ENCODE data around the gene FXYD7. TPM values are rescaled to one million over a fixed set of nuclear protein-coding genes. Genes with fewer than 3 reads are reported as not detected.
"Not testable (repeated sequence)": the region's sequence is repeated elsewhere in the genome, so short reads cannot be mapped to it uniquely, and the experiment has no call there.

Gene FXYD7
- total and polyA plus RNA-seq, 2 of the 13 experiments (the other 11 are each of a cell fraction or from before 2014, with no cell fraction given): 0.55 TPM; not detected in 1

DNA sequence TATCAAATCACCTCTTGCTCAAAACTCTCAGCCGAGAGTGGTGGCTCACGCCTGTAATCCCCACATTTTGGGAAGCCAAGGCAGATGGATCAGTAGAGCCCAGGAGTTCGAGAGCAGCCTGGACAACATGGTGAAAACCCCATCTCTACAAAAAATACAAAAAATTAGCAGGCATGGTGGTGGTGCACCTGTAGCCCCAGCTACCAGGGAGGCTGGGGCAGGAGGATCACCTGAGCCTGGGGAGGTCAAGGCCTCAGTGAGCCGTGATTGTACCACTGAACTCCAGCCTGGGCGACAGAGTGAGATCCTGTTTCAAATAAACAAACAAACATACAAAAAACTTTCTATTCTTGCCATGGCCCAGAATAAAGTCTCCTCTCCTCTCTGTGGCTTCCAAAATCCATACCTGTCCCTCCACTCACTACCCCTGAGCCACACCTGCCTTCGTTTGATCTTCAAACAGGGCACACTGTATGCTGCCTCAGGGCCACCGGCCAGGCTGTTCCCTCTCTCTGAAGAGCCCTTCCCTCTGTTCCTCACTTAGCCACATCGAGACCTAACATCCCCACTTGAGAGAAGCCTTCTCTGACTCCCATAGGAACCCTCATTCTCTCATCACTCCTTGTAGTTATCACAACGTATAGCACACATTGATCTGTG is 14.5 kb upstream of the FXYD7 start (continued):
- TF ChIP-seq KDM1A (CRISPR knock-in tag; IDR thresholded peaks at IDR 0.05): 0 out of 2 replicates have a peak, but pooled peaks have one; percentile 30
- TF ChIP-seq SIX1 (CRISPR knock-in tag; IDR thresholded peaks at IDR 0.05; ENCODE audit: borderline replicate concordance): no peak
- TF ChIP-seq SAFB2 (CRISPR knock-in tag; IDR thresholded peaks at IDR 0.05; ENCODE audit: borderline replicate concordance, low read depth): 0 out of 2 replicates have a peak, but pooled peaks have one; percentile 33
- no peak for TF ChIP-seq ZNF672 (CRISPR knock-in tag; IDR thresholded peaks at IDR 0.05)
- TF ChIP-seq, protein P1, sequence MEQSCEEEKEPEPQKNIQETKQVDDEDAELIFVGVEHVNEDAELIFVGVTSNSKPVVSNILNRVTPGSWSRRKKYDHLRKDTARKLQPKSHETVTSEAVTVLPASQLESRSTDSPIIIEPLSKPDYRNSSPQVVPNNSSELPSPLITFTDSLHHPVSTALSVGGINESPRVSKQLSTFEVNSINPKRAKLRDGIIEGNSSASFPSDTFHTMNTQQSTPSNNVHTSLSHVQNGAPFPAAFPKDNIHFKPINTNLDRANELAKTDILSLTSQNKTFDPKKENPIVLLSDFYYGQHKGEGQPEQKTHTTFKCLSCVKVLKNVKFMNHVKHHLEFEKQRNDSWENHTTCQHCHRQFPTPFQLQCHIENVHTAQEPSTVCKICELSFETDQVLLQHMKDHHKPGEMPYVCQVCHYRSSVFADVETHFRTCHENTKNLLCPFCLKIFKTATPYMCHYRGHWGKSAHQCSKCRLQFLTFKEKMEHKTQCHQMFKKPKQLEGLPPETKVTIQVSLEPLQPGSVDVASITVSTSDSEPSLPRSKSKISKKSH (CRISPR knock-in tag; IDR thresholded peaks at IDR 0.05; ENCODE audit: borderline replicate concordance): no peak

DNA sequence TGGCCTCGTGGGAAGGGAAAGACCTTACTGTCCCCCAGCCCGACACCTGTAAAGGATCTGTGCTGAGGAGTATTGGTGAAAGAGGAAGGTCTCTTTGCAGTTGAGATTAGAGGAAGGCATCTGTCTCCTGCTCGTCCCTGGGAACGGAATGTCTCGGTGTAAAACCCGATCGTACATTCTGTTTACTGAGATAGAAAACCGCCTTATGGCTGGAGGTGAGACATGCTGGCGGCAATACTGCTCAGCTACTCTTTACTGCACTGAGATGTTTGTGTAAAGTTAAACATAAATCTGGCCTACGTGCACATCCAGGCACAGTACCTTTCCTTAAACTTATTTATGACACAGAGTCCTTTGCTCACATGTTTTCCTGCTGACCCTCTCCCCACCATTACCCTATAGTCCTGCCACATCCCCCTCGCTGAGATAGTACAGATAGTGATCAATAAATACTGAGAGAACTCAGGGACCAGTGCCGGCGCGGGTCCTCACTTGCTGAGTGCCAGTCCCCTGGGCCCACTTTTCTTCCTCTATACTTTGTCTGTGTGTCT is 13.3 kb upstream of the FXYD7 start:
- Histone ChIP-seq H3K4me2 (ENCODE audit: low read depth, low read length) (peak overlapping the region; percentile 60), H3K4me3 (replicated peaks in 1 of 3; ENCODE audit: insufficient read depth in 1 of 3, low read depth in 2 of 3, low read length in 3 of 3) (peak overlapping the region in 1 of 3 experiments; percentile 42; a peak in 1 of 6 replicates), H3K27ac (ENCODE audit: extremely low read length, insufficient read depth, low read length) (peak overlapping the region; percentile 72), H3K4me1 (ENCODE audit: insufficient read depth, low read length) (peaks cover 83% of the 10 kb centered on the region)
- H3K36me3 ChIP-seq (replicated peaks in 1 of 2; ENCODE audit: control insufficient read depth in 1 of 2, insufficient read depth in 2 of 2, low read length in 2 of 2); H4K20me1 ChIP-seq (ENCODE audit: insufficient read depth, low read length); intact Hi-C loops (cut with micrococcal nuclease; ENCODE audit: unreplicated experiment); H3K9me3 ChIP-seq (ENCODE audit: low read length); H3K9ac ChIP-seq (ENCODE audit: insufficient read depth, low read depth, low read length); BruUV-seq (replicated peaks); in situ Hi-C loops (cut with HindIII; ENCODE audit: extremely low pct_ligation_motif_present, low pct_unique_long_range_greater_than_20kb); H2AFZ ChIP-seq (ENCODE audit: low read length); POLR2A ChIA-PET; CTCF ChIA-PET (ENCODE audit: low intra/inter-chr PET ratio, low total read pairs); H3K79me2 ChIP-seq (ENCODE audit: insufficient read depth, low read length); H3K27me3 ChIP-seq (ENCODE audit: control insufficient read depth in 1 of 2, insufficient read depth in 2 of 2, low read length in 2 of 2); TF ChIP-seq SOX6 (IDR thresholded peaks at IDR 0.05); CREM (CRISPR knock-in tag; IDR thresholded peaks at IDR 0.05): not testable (repeated sequence)
- ATAC-seq: peak; percentile 25; the same call in 2 of the 3 replicates
- 0% methylated on average over 5 of the region's 14 CpGs for WGBS (ENCODE audit: low lambda C conversion rate)
- peak; percentile 75 for FAIRE-seq
- DNase-seq (ENCODE audit: low spot score): peak; percentile 31
- TF ChIP-seq, protein P2, sequence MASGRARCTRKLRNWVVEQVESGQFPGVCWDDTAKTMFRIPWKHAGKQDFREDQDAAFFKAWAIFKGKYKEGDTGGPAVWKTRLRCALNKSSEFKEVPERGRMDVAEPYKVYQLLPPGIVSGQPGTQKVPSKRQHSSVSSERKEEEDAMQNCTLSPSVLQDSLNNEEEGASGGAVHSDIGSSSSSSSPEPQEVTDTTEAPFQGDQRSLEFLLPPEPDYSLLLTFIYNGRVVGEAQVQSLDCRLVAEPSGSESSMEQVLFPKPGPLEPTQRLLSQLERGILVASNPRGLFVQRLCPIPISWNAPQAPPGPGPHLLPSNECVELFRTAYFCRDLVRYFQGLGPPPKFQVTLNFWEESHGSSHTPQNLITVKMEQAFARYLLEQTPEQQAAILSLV (CRISPR knock-in tag; IDR thresholded peaks at IDR 0.05; ENCODE audit: borderline replicate concordance): peak; percentile 57; the same call in 1 of the 2 replicates
- TF ChIP-seq ZNF792 (CRISPR knock-in tag; IDR thresholded peaks at IDR 0.05) (peak; percentile 60; the same call in 1 of the 2 replicates), SOX6 (CRISPR knock-in tag; IDR thresholded peaks at IDR 0.05) (peak; percentile 51), POLR2G (IDR thresholded peaks at IDR 0.05; ENCODE audit: low read depth, low read length) (peak; percentile 60), ZBTB7B (CRISPR knock-in tag; IDR thresholded peaks at IDR 0.05) (peak; percentile 74), TEAD3 (CRISPR knock-in tag; optimal IDR thresholded peaks at IDR 0.05; ENCODE audit: borderline replicate concordance) (peak; percentile 63), ZNF552 (CRISPR knock-in tag; IDR thresholded peaks at IDR 0.05; ENCODE audit: borderline replicate concordance) (0 out of 2 replicates have a peak, but pooled peaks have one; percentile 47), MEIS1 (CRISPR knock-in tag; IDR thresholded peaks at IDR 0.05; ENCODE audit: borderline replicate concordance) (peak; percentile 55; the same call in 1 of the 2 replicates), RCOR2 (CRISPR knock-in tag; IDR thresholded peaks at IDR 0.05) (peak; percentile 31; the same call in 1 of the 2 replicates), ZBTB20 (CRISPR knock-in tag; IDR thresholded peaks at IDR 0.05; ENCODE audit: borderline replicate concordance, low read depth) (peak; percentile 93; the same call in 1 of the 2 replicates), PPARG (CRISPR knock-in tag; conservative IDR thresholded peaks at IDR 0.05) (peak; percentile 49; the same call in 1 of the 2 replicates), CREM (IDR thresholded peaks at IDR 0.05) (peak; percentile 47; the same call in 1 of the 2 replicates)
- TF ChIP-seq, protein P3, sequence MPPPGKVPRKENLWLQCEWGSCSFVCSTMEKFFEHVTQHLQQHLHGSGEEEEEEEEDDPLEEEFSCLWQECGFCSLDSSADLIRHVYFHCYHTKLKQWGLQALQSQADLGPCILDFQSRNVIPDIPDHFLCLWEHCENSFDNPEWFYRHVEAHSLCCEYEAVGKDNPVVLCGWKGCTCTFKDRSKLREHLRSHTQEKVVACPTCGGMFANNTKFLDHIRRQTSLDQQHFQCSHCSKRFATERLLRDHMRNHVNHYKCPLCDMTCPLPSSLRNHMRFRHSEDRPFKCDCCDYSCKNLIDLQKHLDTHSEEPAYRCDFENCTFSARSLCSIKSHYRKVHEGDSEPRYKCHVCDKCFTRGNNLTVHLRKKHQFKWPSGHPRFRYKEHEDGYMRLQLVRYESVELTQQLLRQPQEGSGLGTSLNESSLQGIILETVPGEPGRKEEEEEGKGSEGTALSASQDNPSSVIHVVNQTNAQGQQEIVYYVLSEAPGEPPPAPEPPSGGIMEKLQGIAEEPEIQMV (CRISPR knock-in tag; IDR thresholded peaks at IDR 0.05; ENCODE audit: low read depth): 0 out of 2 replicates have a peak, but pooled peaks have one; percentile 33

Data from HepG2 (cell line).